Fibroblast of pulmonary artery (primary cell): ENCODE measurements around the gene ATP8A1.

ENCODE experiments used
- DNase-seq: peaks from one replicate; pipeline ENCODE4 v3.0.0-alpha.2; 2010; ENCODE audit warnings: low read depth
- H3K4me3 ChIP-seq: replicated peaks from 2 replicates; pipeline ENCODE4 v1.5.1; 2011; ENCODE audit warnings: low read depth, mild to moderate bottlenecking, control low read depth, low read length, moderate library complexity
- CTCF ChIP-seq: IDR thresholded peaks from 2 replicates; pipeline ENCODE4 v1.5.1; 2011; ENCODE audit warnings: mild to moderate bottlenecking, control low read depth, low read length, inconsistent platforms; ENCODE audit errors: missing control alignments

Gene ATP8A1

GRCh38 chr4:42515156-42515884 lies 141.6 kb downstream of the ATP8A1 start:
- TF ChIP-seq CTCF = no peak
- DNase-seq = peak; percentile 38
- H3K4me3 ChIP-seq = no peak overlapping the region

DNA sequence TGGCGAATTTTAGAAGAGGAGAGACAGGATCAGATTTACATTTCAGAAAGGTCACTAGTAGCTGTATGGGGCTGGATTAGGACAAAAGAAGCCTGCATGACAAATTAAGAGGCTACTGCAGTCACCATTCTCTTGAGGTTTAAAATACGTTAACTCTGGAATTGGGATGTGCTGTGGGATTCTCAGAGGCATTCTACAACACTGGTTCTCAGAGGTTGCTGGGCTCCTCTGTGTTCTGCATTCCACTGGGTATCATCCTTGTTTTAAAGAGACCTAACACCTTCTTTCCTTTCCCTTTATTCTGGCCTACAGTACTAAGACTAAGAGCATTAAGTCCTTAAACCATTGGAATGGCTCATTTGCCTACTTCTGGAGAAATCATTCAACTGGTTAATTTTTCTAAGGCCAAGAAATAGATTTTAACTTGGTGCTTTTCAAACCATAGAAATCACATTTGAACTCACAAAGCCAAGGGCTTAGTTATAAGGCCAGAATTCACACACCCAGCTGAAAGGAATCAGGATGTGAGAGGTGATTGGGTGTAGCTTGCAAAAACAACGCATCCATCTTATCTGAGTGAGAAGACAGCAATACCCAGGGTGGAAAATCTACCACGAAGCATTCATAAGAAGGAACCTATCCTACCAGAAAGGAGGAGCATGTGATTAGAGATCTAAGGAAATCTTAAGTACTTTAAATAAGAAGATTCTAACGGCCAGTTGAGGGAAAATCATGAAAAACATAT lies 143.0 kb downstream of the ATP8A1 start:
- no peak overlapping the region for H3K4me3 ChIP-seq
- DNase-seq = no peak
- no peak for TF ChIP-seq CTCF

GRCh38 chr4:42512226-42512625 lies 144.7 kb downstream of the ATP8A1 start:
- H3K4me3 ChIP-seq = no peak overlapping the region
- DNase-seq = no peak
- no peak for TF ChIP-seq CTCF

GRCh38 chr4:42510225-42510624 lies 146.7 kb downstream of the ATP8A1 start:
- no peak for DNase-seq
- no peak for TF ChIP-seq CTCF
- H3K4me3 ChIP-seq = no peak overlapping the region

GRCh38 chr4:42501624-42502401 lies 155.1 kb downstream of the ATP8A1 start:
- TF ChIP-seq CTCF = no peak
- DNase-seq = no peak
- no peak overlapping the region for H3K4me3 ChIP-seq

DNA sequence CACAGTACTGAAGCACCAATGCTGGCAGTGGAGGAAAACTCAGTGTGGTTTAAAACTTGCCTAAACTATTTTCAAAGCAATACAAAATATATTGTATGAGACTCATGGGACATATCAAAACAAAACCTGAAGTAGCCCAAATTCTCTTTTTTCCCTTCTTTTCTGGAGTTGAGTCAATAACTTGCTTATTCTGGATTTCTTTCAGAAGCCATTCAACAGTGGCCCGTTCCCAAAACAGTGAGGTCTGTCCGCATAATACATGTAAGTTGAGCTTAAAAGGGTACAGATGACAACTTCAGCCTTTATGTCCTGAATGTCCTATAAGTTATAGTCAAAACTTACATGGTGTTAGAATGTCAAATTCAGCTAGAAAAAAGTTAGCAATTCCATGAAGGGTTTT lies 158.9 kb downstream of the ATP8A1 start:
- DNase-seq = no peak
- no peak for TF ChIP-seq CTCF
- no peak overlapping the region for H3K4me3 ChIP-seq
